Thymus (tissue), 11 donors: ENCODE results near the gene CGNL1. TPM values are rescaled to one million over a fixed set of nuclear protein-coding genes. Genes with fewer than 3 reads are reported as not detected.

ENCODE experiments used
- DNase-seq, 9 donors: peaks; one replicate each; pipeline ENCODE4 v3.0.0-alpha.2; 2013; ENCODE audit warnings: low spot score in 9 of 9, low read depth in 6 of 9, missing footprints in 1 of 9
- H3K27ac ChIP-seq, 2 donors: one replicate each; pipeline ENCODE4 v1.5.1; 2013; ENCODE audit warnings: control low read depth in 1 of 2, low read depth in 1 of 2, low read length in 1 of 2, mild to moderate bottlenecking in 1 of 2, moderate library complexity in 1 of 2
- H3K27me3 ChIP-seq, 2 donors: one replicate each; pipeline ENCODE4 v1.5.1; 2013; ENCODE audit warnings: low read length in 1 of 2; ENCODE audit not compliant: control insufficient read depth in 2 of 2, insufficient read depth in 1 of 2
- H3K36me3 ChIP-seq, 2 donors: one replicate each; pipeline ENCODE4 v1.5.1; 2013; ENCODE audit warnings: low read length in 1 of 2, mild to moderate bottlenecking in 1 of 2, moderate library complexity in 1 of 2; ENCODE audit not compliant: control insufficient read depth in 2 of 2, insufficient read depth in 2 of 2
- H3K4me1 ChIP-seq, 2 donors: one replicate each; pipeline ENCODE4 v1.5.1; 2013; ENCODE audit warnings: low read length in 2 of 2; ENCODE audit not compliant: control insufficient read depth in 2 of 2, insufficient read depth in 2 of 2
- H3K4me3 ChIP-seq, 2 donors: one replicate each; pipeline ENCODE4 v1.5.1; 2013; ENCODE audit warnings: low read length in 2 of 2, control low read depth in 1 of 2, mild to moderate bottlenecking in 1 of 2
- H3K9me3 ChIP-seq, 2 donors: one replicate each; pipeline ENCODE4 v1.5.1; 2013; ENCODE audit warnings: low read length in 1 of 2, mild to moderate bottlenecking in 1 of 2; ENCODE audit not compliant: control insufficient read depth in 2 of 2, insufficient read depth in 1 of 2
- WGBS: extraction: QIAGEN DNeasy Blood & Tissue Kit; methylation state at CpG from one replicate; pipeline ENCODE4 v1.1.7; 2013; 5-methylcytosine and 5-hydroxymethylcytosine counted together
- polyA plus RNA-seq: library from polyadenylated mRNA; stranded (reverse); fragments of 200-250 nt; gene quantifications from one replicate; pipeline ENCODE4 v1.2.3, GENCODE V29; 2013
- total RNA-seq: library from RNA; stranded (reverse); fragments of 120-200 nt; gene quantifications from one replicate; pipeline ENCODE4 v1.2.4, GENCODE V29; 2013
- donor health status: healthy.

Gene CGNL1
- total and polyA plus RNA-seq, 2 donors = 5.7 to 5.9 TPM

DNA sequence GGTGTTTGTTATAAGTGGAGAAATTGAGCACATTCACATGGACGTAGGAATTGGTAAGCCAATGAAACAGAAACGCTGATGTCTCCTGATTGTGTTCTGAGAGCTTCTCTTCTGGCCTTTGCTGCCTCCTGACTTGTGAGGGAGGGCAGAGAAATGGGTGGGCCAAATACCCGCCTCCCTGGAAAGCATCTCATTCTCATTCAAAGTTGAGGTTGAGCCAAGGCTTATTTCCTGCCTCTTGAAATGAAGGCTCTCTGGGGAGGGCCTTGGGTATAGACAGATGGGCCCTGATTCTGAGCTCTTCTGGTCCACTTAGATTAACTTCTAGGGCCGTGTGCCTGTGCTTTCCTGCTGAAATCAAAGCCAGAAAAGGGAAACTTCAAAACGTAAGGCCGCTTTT, 158.0 kb downstream of the CGNL1 start:
- Histone ChIP-seq H3K27ac (no peak overlapping the region), H3K4me3 (no peak overlapping the region), H3K4me1 (no peaks in the 10 kb centered on the region), H3K36me3 (no peaks in the 10 kb centered on the region), H3K9me3 (no peaks in the 10 kb centered on the region), H3K27me3 (no peaks in the 10 kb centered on the region)
- WGBS = 68% methylated on average over 6 of the region's 6 CpGs
- no peak for DNase-seq

DNA sequence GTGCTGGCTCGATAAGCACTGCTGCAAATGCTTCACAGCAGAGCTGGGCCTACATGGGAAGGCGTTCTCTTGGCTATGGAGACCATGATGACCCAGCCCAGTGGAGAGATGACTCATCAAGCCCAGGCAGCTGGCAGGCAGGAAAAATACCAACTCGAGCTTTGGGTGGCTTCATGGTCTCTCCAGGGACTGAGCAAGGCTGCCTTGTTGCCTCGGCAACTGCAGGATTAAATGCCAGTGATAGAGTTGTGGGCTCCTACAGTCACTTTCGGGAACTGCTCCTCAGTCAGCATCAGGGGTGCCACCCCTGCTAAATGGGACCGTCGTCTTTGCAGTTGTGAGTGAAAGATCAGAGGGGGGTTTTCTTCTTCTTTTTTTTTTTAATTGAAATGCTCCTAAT, 160.8 kb downstream of the CGNL1 start:
- DNase-seq = no peak
- Histone ChIP-seq H3K4me1 (no peaks in the 10 kb centered on the region), H3K36me3 (no peaks in the 10 kb centered on the region), H3K9me3 (no peaks in the 10 kb centered on the region), H3K4me3 (no peak overlapping the region), H3K27me3 (no peaks in the 10 kb centered on the region), H3K27ac (no peak overlapping the region)
- WGBS = 90% methylated on average over 7 of the region's 7 CpGs

DNA sequence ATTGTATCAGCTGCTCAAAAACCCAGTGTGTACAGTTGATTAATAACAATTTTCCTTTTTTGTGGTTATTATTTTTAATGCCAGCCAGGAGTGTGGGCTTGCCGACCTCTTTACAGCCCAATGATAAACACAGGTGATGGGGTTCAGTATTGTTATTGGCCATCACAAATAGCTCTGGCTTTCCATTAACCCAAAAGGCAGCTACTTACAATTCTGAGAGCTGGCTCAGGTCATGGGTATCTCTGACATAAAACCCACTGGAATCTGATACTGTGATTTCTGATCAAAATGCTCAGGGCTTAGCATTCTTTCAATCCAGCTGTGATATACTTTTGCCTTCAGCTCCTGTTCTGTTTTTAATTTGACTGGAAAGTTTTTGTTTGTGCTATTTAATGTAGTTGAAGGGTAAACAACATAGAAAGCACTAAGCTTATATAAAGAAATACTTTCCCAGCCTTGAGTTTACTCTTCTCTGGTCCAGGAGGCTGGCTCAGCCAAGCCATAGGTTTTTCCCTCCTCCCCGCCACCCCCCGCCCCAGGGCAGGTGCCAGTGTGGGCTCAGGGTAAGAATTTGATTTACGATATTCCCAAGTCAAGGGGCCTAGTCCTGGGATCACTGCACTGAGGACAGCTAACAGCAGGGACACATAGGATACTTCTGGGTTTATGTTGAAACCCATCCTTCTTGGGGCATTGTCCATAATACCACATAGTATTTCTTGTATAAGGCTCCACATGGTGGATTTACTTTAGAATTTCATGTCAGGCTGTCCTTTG, 161.4 kb downstream of the CGNL1 start:
- 95% methylated on average over 4 of the region's 4 CpGs for WGBS

DNA sequence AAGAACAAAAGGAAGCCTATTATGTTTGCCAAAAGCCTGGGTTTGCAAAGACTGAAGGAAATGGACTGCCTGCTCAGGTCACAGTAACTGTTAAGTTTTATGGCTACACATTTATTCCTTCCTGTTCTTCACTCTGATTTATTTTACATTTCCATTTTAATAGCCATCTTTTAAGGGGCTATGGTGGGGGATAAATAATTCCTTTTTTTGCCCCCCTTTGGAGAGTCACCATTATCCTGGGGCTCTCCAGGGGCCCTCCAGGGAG, 161.9 kb downstream of the CGNL1 start:
- no peak for DNase-seq
- Histone ChIP-seq H3K4me3 (no peak overlapping the region), H3K4me1 (no peaks in the 10 kb centered on the region), H3K27me3 (no peaks in the 10 kb centered on the region), H3K27ac (no peak overlapping the region), H3K36me3 (no peaks in the 10 kb centered on the region), H3K9me3 (no peaks in the 10 kb centered on the region)

More for the DNA sequence above, 161.4 kb downstream of the CGNL1 start:
- no peaks in the 10 kb centered on the region for H3K36me3 ChIP-seq
- no peak overlapping the region for H3K27ac ChIP-seq
- H3K4me3 ChIP-seq = no peak overlapping the region
- H3K9me3 ChIP-seq = no peaks in the 10 kb centered on the region
- H3K27me3 ChIP-seq = no peaks in the 10 kb centered on the region
- H3K4me1 ChIP-seq = no peaks in the 10 kb centered on the region
- DNase-seq = no peak

DNA sequence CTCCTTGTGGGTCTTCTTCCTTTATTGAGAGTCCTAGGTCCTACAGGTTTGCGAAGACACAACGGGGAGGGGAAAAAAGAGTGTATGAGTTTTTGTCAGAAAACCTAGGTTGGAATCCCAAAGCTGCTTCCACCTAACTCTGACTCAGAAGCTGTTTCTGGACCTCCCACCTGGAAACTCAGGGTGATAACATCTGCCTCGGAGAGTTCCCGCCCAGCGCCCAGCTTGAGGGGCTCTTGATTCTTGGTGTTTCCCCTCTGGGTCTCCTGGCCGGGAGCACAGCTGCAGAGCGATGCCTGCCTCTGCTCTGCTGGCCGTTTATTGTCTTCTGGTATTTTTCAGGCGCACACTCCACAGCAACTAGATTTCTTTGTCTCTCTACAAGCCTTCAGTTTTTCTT, 162.5 kb downstream of the CGNL1 start:
- Histone ChIP-seq H3K9me3 (no peaks in the 10 kb centered on the region), H3K4me3 (no peak overlapping the region), H3K4me1 (no peaks in the 10 kb centered on the region), H3K27ac (no peak overlapping the region), H3K27me3 (no peaks in the 10 kb centered on the region), H3K36me3 (no peaks in the 10 kb centered on the region)
- DNase-seq = no peak
- WGBS = 94% methylated on average over 9 of the region's 9 CpGs

DNA sequence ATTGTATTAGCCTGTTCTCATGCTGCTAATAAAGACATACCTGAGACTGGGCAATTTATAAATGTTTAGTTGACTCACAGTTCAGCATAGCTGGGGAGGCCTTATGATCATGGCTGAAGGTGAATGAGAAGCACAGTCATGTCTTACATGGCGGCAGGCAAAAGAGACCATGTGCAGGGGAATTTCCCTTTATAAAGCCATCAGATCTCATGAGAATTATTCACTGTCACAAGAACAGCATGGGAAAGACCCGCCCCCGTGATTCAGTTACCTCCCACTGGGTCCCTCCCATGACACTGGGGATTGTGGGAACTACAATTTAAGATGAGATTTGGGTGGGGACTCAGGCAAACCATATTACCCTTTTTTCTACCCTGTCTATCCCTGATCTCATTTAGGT, 163.9 kb downstream of the CGNL1 start:
- H3K36me3 ChIP-seq = no peaks in the 10 kb centered on the region
- H3K27ac ChIP-seq = no peak overlapping the region
- H3K4me1 ChIP-seq = no peaks in the 10 kb centered on the region
- H3K4me3 ChIP-seq = no peak overlapping the region
- H3K9me3 ChIP-seq = no peaks in the 10 kb centered on the region
- peaks cover 0 to 4% of the 10 kb centered on the region in 2 donors for H3K27me3 ChIP-seq
- no peak for DNase-seq
- WGBS = 98% methylated on average over 3 of the region's 3 CpGs

- WGBS = 87% methylated on average over 11 of the region's 11 CpGs
Measured at GRCh38 chr15:57540736-57541135, 164.4 kb downstream of the CGNL1 start.

DNA sequence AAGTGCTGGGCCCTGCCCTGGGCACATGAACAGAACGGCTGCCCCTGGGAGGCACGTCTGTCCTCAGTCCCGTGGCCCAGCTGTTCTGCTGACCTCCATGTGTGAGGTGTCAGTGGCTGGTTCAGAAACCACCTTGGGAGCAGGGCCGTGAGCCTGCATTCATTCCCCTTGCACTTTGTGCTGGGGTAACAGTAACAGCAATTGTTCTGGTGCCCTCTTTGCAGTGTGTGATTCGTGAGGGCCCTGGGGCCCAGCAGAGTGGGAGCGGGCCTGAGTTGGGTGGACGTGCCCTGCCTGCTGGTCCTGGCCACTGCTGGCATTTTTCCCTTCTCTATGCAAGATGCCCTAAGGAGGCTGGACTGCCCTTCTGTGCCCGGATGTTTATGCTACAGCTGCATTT, 165.0 kb downstream of the CGNL1 start:
- Histone ChIP-seq H3K4me3 (no peak overlapping the region), H3K4me1 (no peaks in the 10 kb centered on the region), H3K36me3 (no peaks in the 10 kb centered on the region), H3K9me3 (no peaks in the 10 kb centered on the region), H3K27me3 (peaks cover 0 to 6% of the 10 kb centered on the region in 2 donors), H3K27ac (no peak overlapping the region)
- no peak for DNase-seq
- 97% methylated on average over 8 of the region's 8 CpGs for WGBS

More at GRCh38 chr15:57540736-57541135, 164.4 kb downstream of the CGNL1 start:
- Histone ChIP-seq H3K27me3 (peaks cover 0 to 4% of the 10 kb centered on the region in 2 donors), H3K9me3 (no peaks in the 10 kb centered on the region), H3K27ac (no peak overlapping the region), H3K4me3 (no peak overlapping the region), H3K4me1 (no peaks in the 10 kb centered on the region), H3K36me3 (no peaks in the 10 kb centered on the region)
- no peak for DNase-seq

DNA sequence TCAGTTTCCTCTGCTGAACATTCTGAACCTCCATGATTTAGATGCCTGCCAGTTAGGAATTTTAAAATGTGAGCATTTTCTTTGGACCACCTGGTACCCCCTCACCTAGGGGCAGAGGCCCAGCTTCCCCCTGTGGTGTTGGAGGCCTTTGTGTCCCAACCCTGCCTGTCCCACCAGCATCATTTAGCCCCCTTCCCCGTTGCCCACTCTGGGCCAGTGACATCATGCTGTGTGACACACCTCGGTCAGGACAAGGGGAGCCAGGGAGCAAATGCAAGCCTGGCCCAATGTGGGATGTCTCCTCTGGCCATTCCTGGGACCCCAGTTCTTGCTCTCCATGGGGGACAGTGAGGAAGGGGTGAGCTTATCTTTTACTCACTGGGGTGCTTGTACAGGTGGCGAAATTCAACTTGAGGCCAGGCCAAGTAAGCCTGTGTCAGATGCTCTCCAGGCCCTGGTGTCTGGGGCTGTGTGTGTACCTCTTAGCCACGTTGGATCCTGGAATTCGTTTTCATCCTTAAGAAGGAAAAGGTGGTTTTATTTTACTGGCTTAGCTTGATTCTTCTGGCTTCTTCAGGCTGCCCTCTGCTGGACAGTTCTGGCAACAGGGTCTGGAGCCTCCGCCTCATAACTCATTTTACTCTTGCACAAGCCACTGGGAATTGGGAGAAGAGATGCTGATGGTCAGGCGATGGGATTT, 165.7 kb downstream of the CGNL1 start:
- Histone ChIP-seq H3K27ac (no peak overlapping the region), H3K27me3 (peaks cover 0 to 6% of the 10 kb centered on the region in 2 donors), H3K4me3 (no peak overlapping the region), H3K36me3 (no peaks in the 10 kb centered on the region), H3K9me3 (no peaks in the 10 kb centered on the region), H3K4me1 (no peaks in the 10 kb centered on the region)
- 62% methylated on average over 7 of the region's 7 CpGs for WGBS
- peak in 5 of 9 donors; percentile 16 to 46 (median 28) for DNase-seq
